ENCODE data around the gene KCNQ1. TPM values are rescaled to one million over a fixed set of nuclear protein-coding genes. Genes with fewer than 3 reads are reported as not detected.

KCNQ1 gene
- total and polyA plus RNA-seq, 2 of the 13 experiments (the other 11 are each of a cell fraction or from before 2014, with no cell fraction given): 0.02 to 0.08 TPM

DNA sequence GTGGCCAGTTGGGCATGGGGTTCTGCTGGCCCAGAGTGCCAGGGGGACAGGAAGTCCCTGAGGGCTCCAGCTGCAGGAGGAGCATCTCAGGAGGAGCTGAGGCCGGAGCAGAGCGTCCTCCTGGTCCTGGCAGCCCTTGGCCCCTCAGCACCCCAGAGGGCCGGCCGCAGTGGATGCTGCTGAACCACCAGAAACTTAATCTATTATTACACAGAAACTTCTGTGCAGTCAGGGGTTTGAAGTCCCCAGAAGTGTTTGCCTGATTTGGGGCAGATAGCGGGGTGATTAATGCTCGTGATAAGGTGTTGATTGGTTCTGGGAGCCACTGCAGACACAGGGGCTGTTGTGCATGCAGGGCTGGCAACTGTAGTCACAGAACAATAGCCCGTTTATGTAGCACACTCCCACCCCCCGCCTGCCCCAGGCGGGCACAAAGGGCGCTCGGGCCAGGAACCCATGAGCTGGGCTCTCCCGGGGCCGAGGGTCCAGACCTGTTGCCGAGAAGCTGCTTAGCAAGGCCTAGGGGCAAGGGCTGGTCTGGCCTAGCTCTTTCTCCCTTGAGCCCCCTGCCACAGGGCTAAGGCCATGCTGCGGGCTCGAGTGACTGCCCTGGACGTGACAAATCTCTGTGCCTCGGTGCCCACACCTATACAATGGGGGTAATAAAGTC, 284.0 kb downstream of the KCNQ1 start (continued):
- TF ChIP-seq ZNF101 (CRISPR knock-in tag; IDR thresholded peaks at IDR 0.05; ENCODE audit: borderline replicate concordance, low read depth) (0 out of 2 replicates have a peak, but pooled peaks have one; percentile 93), IRF2 (CRISPR knock-in tag; IDR thresholded peaks at IDR 0.05) (no peak), ZNF180 (CRISPR knock-in tag; IDR thresholded peaks at IDR 0.05; ENCODE audit: borderline replicate concordance, low read depth) (no peak), BCL6 (CRISPR knock-in tag; IDR thresholded peaks at IDR 0.05) (peak; percentile 29; the same call in 1 of the 2 replicates), BHLHE40 (IDR thresholded peaks at IDR 0.05; ENCODE audit: low read length) (peak; percentile 82), KAT7 (CRISPR knock-in tag; IDR thresholded peaks at IDR 0.05; ENCODE audit: borderline replicate concordance) (no peak), SIX4 (CRISPR knock-in tag; IDR thresholded peaks at IDR 0.05) (no peak), ZNF564 (CRISPR knock-in tag; IDR thresholded peaks at IDR 0.05) (0 out of 2 replicates have a peak, but pooled peaks have one; percentile 17), ZNF749 (CRISPR knock-in tag; IDR thresholded peaks at IDR 0.05; ENCODE audit: borderline replicate concordance) (0 out of 2 replicates have a peak, but pooled peaks have one; percentile 37), MED1 (CRISPR knock-in tag; IDR thresholded peaks at IDR 0.05) (peak; percentile 87), KAT8 (CRISPR knock-in tag; IDR thresholded peaks at IDR 0.05) (peak; percentile 47; the same call in 1 of the 2 replicates), ZFP36L1 (CRISPR knock-in tag; IDR thresholded peaks at IDR 0.05) (no peak; the same call in 1 of the 2 replicates), HOXA5 (CRISPR knock-in tag; IDR thresholded peaks at IDR 0.05) (peak; percentile 99)
- TF ChIP-seq, protein P1, sequence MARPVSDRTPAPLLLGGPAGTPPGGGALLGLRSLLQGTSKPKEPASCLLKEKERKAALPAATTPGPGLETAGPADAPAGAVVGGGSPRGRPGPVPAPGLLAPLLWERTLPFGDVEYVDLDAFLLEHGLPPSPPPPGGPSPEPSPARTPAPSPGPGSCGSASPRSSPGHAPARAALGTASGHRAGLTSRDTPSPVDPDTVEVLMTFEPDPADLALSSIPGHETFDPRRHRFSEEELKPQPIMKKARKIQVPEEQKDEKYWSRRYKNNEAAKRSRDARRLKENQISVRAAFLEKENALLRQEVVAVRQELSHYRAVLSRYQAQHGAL (CRISPR knock-in tag; IDR thresholded peaks at IDR 0.05; ENCODE audit: not compliant biosample characterization): no peak
- TF ChIP-seq, protein P2, sequence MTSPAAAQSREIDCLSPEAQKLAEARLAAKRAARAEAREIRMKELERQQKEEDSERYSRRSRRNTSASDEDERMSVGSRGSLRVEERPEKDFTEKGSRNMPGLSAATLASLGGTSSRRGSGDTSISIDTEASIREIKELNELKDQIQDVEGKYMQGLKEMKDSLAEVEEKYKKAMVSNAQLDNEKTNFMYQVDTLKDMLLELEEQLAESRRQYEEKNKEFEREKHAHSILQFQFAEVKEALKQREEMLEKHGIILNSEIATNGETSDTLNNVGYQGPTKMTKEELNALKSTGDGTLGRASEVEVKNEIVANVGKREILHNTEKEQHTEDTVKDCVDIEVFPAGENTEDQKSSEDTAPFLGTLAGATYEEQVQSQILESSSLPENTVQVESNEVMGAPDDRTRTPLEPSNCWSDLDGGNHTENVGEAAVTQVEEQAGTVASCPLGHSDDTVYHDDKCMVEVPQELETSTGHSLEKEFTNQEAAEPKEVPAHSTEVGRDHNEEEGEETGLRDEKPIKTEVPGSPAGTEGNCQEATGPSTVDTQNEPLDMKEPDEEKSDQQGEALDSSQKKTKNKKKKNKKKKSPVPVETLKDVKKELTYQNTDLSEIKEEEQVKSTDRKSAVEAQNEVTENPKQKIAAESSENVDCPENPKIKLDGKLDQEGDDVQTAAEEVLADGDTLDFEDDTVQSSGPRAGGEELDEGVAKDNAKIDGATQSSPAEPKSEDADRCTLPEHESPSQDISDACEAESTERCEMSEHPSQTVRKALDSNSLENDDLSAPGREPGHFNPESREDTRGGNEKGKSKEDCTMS (CRISPR knock-in tag; conservative IDR thresholded peaks at IDR 0.05): no peak
- TF ChIP-seq, protein P3, sequence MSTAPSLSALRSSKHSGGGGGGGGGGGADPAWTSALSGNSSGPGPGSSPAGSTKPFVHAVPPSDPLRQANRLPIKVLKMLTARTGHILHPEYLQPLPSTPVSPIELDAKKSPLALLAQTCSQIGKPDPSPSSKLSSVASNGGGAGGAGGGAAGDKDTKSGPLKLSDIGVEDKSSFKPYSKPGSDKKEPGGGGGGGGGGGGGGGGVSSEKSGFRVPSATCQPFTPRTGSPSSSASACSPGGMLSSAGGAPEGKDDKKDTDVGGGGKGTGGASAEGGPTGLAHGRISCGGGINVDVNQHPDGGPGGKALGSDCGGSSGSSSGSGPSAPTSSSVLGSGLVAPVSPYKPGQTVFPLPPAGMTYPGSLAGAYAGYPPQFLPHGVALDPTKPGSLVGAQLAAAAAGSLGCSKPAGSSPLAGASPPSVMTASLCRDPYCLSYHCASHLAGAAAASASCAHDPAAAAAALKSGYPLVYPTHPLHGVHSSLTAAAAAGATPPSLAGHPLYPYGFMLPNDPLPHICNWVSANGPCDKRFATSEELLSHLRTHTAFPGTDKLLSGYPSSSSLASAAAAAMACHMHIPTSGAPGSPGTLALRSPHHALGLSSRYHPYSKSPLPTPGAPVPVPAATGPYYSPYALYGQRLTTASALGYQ (CRISPR knock-in tag; IDR thresholded peaks at IDR 0.05): peak; percentile 93
- TF ChIP-seq, protein P4, sequence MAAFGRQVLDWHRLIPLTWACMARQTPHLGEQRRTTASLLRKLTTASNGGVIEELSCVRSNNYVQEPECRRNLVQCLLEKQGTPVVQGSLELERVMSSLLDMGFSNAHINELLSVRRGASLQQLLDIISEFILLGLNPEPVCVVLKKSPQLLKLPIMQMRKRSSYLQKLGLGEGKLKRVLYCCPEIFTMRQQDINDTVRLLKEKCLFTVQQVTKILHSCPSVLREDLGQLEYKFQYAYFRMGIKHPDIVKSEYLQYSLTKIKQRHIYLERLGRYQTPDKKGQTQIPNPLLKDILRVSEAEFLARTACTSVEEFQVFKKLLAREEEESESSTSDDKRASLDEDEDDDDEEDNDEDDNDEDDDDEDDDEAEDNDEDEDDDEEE (CRISPR knock-in tag; IDR thresholded peaks at IDR 0.05): no peak; the same call in 1 of the 2 replicates
- TF ChIP-seq, protein P5, sequence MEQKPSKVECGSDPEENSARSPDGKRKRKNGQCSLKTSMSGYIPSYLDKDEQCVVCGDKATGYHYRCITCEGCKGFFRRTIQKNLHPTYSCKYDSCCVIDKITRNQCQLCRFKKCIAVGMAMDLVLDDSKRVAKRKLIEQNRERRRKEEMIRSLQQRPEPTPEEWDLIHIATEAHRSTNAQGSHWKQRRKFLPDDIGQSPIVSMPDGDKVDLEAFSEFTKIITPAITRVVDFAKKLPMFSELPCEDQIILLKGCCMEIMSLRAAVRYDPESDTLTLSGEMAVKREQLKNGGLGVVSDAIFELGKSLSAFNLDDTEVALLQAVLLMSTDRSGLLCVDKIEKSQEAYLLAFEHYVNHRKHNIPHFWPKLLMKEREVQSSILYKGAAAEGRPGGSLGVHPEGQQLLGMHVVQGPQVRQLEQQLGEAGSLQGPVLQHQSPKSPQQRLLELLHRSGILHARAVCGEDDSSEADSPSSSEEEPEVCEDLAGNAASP (CRISPR knock-in tag; IDR thresholded peaks at IDR 0.05; ENCODE audit: borderline replicate concordance): no peak; the same call in 1 of the 2 replicates
- TF ChIP-seq, protein P6, sequence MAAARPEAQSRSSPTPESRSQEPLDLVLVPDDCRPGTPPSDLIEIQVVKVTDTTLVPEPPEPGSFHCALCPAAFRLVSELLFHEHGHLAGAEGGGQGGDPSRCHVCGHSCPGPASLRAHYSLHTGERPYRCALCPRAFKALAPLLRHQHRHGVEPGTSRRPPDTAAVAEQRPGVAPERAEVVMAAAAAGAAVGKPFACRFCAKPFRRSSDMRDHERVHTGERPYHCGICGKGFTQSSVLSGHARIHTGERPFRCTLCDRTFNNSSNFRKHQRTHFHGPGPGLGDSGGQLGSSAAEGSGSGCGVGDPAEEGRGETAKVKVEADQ (CRISPR knock-in tag; IDR thresholded peaks at IDR 0.05; ENCODE audit: borderline replicate concordance): peak; percentile 75; the same call in 1 of the 2 replicates
- TF ChIP-seq, protein P7, sequence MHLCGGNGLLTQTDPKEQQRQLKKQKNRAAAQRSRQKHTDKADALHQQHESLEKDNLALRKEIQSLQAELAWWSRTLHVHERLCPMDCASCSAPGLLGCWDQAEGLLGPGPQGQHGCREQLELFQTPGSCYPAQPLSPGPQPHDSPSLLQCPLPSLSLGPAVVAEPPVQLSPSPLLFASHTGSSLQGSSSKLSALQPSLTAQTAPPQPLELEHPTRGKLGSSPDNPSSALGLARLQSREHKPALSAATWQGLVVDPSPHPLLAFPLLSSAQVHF (CRISPR knock-in tag; IDR thresholded peaks at IDR 0.05): 0 out of 2 replicates have a peak, but pooled peaks have one; percentile 7

Measured in HepG2 (cell line).